Measurements from ENCODE around the gene PHACTR1.

DNA sequence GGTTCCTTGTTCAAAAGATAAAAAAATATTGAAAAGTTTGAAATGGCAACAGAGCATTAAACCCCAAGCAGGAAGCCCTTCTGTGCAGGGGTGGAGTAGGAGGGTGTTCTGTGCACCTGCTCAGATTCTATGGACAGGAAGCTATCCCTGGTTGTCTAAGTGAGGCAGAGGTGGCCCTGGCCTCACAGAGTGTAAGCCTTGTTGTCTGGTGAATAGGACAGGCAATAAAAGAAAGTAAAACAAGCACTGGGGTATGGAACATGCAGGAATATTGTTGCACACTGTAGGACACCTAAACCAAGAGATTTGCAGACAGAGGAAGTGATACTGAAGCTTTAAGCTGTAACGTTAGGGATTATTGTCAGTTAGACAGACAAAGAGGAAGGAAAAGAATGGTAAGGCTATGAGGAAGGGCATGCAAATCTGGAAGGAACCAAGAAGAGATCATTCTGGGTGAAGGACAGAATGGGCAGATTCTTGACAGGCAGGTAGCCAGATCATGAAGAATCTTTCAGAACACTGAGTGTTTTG, 545.0 kb downstream of the PHACTR1 start:
- TF ChIP-seq, protein P1, sequence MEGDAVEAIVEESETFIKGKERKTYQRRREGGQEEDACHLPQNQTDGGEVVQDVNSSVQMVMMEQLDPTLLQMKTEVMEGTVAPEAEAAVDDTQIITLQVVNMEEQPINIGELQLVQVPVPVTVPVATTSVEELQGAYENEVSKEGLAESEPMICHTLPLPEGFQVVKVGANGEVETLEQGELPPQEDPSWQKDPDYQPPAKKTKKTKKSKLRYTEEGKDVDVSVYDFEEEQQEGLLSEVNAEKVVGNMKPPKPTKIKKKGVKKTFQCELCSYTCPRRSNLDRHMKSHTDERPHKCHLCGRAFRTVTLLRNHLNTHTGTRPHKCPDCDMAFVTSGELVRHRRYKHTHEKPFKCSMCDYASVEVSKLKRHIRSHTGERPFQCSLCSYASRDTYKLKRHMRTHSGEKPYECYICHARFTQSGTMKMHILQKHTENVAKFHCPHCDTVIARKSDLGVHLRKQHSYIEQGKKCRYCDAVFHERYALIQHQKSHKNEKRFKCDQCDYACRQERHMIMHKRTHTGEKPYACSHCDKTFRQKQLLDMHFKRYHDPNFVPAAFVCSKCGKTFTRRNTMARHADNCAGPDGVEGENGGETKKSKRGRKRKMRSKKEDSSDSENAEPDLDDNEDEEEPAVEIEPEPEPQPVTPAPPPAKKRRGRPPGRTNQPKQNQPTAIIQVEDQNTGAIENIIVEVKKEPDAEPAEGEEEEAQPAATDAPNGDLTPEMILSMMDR (IDR thresholded peaks at IDR 0.05): no peak
- no peak for TF ChIP-seq POLR2A (IDR thresholded peaks at IDR 0.05)
